Osteoblast (primary cell): ENCODE measurements around the gene FXYD1. TPM values are rescaled to one million over a fixed set of nuclear protein-coding genes. Genes with fewer than 3 reads are reported as not detected.
"Not testable (repeated sequence)": the region's sequence is repeated elsewhere in the genome, so short reads cannot be mapped to it uniquely, and the experiment has no call there.

Source experiments
- DNase-seq: peaks from one replicate; pipeline ENCODE4 v3.0.0; 2011; ENCODE audit warnings: low spot score, mixed read lengths; ENCODE audit not compliant: insufficient read length; ENCODE audit errors: missing footprints
- H2AFZ ChIP-seq: 2 replicates; pipeline ENCODE4 v1.6.0; 2011; ENCODE audit warnings: mild to moderate bottlenecking, low read length
- H3K27ac ChIP-seq: 2 replicates; pipeline ENCODE4 v1.5.1; 2011; ENCODE audit warnings: mild to moderate bottlenecking, low read depth, low read length, moderate library complexity
- H3K27me3 ChIP-seq: 2 replicates; pipeline ENCODE4 v1.6.0; 2012; ENCODE audit warnings: mild to moderate bottlenecking, control low read depth, inconsistent platforms, low read length, moderate library complexity; ENCODE audit not compliant: insufficient read depth
- H3K36me3 ChIP-seq: 2 replicates; pipeline ENCODE4 v1.5.1; 2011; ENCODE audit warnings: mild to moderate bottlenecking, low read length, control low read depth, moderate library complexity; ENCODE audit not compliant: insufficient read depth
- H3K4me1 ChIP-seq: 2 replicates; pipeline ENCODE4 v1.5.1; 2011; ENCODE audit warnings: mild to moderate bottlenecking, low read length, control low read depth, moderate library complexity; ENCODE audit not compliant: insufficient read depth
- H3K4me2 ChIP-seq: 2 replicates; pipeline ENCODE4 v1.6.0; 2011; ENCODE audit warnings: mild to moderate bottlenecking, low read length; ENCODE audit not compliant: insufficient read depth
- H3K4me3 ChIP-seq: fragments of 200-600 bp; sonication (generic); 3 replicates; pipeline ENCODE4 v1.5.1; 2012; ENCODE audit warnings: mild to moderate bottlenecking, low read length, inconsistent platforms; ENCODE audit not compliant: insufficient read depth
- H3K79me2 ChIP-seq: 2 replicates; pipeline ENCODE4 v1.6.0; 2012; ENCODE audit warnings: mild to moderate bottlenecking, low read length, control low read depth, inconsistent platforms; ENCODE audit not compliant: insufficient read depth
- H3K9me3 ChIP-seq: 2 replicates; pipeline ENCODE4 v1.5.1; 2011; ENCODE audit warnings: low read depth, low read length, control low read depth
- H4K20me1 ChIP-seq: 2 replicates; pipeline ENCODE4 v1.6.0; 2012; ENCODE audit warnings: mild to moderate bottlenecking, low read length, control low read depth; ENCODE audit not compliant: insufficient read depth
- CTCF ChIP-seq: IDR thresholded peaks from 2 replicates; pipeline ENCODE4 v1.5.1; 2011; ENCODE audit warnings: mild to moderate bottlenecking, low read depth, low read length, moderate library complexity; ENCODE audit errors: extremely low read depth
- total RNA-seq: library from RNA; depleted of rRNA; stranded (reverse); fragments of >200 nt; gene quantifications from 2 replicates; pipeline ENCODE4 v1.2.3, GENCODE V29; 2012

The FXYD1 gene
- total RNA-seq, 1 donor, result not detected

- no peak overlapping the region for H3K4me2 ChIP-seq
- H2AFZ ChIP-seq, result no peak overlapping the region
- no peaks in the 10 kb centered on the region for H3K27me3 ChIP-seq
- no peak overlapping the region for H3K4me3 ChIP-seq
- H4K20me1 ChIP-seq, result no peaks in the 10 kb centered on the region
- peaks cover 29% of the 10 kb centered on the region for H3K4me1 ChIP-seq
- no peak for DNase-seq
- H3K36me3 ChIP-seq, result no peaks in the 10 kb centered on the region
- H3K27ac ChIP-seq, result no peak overlapping the region
- no peaks in the 10 kb centered on the region for H3K9me3 ChIP-seq
- TF ChIP-seq CTCF, result no peak
- H3K79me2 ChIP-seq, result no peaks in the 10 kb centered on the region
These were observed 12.6 kb upstream of the FXYD1 start for GRCh38 chr19:35125749-35126623.

GRCh38 chr19:35126624-35126959 lies 12.0 kb upstream of the FXYD1 start:
- no peak for TF ChIP-seq CTCF
- Histone ChIP-seq H3K4me3 (no peak overlapping the region), H2AFZ (peak overlapping the region; percentile 41), H4K20me1 (no peaks in the 10 kb centered on the region), H3K79me2 (no peaks in the 10 kb centered on the region), H3K9me3 (no peaks in the 10 kb centered on the region), H3K4me2 (no peak overlapping the region), H3K27ac (no peak overlapping the region), H3K27me3 (no peaks in the 10 kb centered on the region), H3K4me1 (peaks cover 25% of the 10 kb centered on the region), H3K36me3 (no peaks in the 10 kb centered on the region)
- DNase-seq, result no peak

- TF ChIP-seq CTCF, result no peak
These were observed 10.8 kb upstream of the FXYD1 start for GRCh38 chr19:35127871-35128270.

GRCh38 chr19:35128398-35129057 lies 10.1 kb upstream of the FXYD1 start:
- H2AFZ ChIP-seq, result no peak overlapping the region
- no peak overlapping the region for H3K4me3 ChIP-seq
- no peaks in the 10 kb centered on the region for H3K36me3 ChIP-seq
- TF ChIP-seq CTCF, result no peak
- no peaks in the 10 kb centered on the region for H4K20me1 ChIP-seq
- no peaks in the 10 kb centered on the region for H3K79me2 ChIP-seq
- H3K9me3 ChIP-seq, result no peaks in the 10 kb centered on the region
- DNase-seq, result no peak
- H3K27me3 ChIP-seq, result no peaks in the 10 kb centered on the region
- peaks cover 8% of the 10 kb centered on the region for H3K4me1 ChIP-seq
- no peak overlapping the region for H3K4me2 ChIP-seq
- H3K27ac ChIP-seq, result no peak overlapping the region

More at GRCh38 chr19:35127871-35128270, 10.8 kb upstream of the FXYD1 start:
- Histone ChIP-seq H3K27ac (no peak overlapping the region), H3K27me3 (no peaks in the 10 kb centered on the region), H3K4me3 (no peak overlapping the region), H3K79me2 (no peaks in the 10 kb centered on the region), H3K9me3 (no peaks in the 10 kb centered on the region), H3K4me2 (no peak overlapping the region), H3K4me1 (peaks cover 15% of the 10 kb centered on the region), H2AFZ (no peak overlapping the region), H3K36me3 (no peaks in the 10 kb centered on the region), H4K20me1 (no peaks in the 10 kb centered on the region)
- no peak for DNase-seq

- H3K9me3 ChIP-seq, H3K4me3 ChIP-seq, H3K27ac ChIP-seq, DNase-seq, H3K36me3 ChIP-seq, H3K4me2 ChIP-seq, H4K20me1 ChIP-seq, H3K79me2 ChIP-seq, H3K27me3 ChIP-seq, H3K4me1 ChIP-seq, H2AFZ ChIP-seq: not testable (repeated sequence)
These were observed 8.8 kb upstream of the FXYD1 start for GRCh38 chr19:35129724-35130274.
